Colonic mucosa (tissue), 4 donors: Measurements from ENCODE around the gene IRS4. TPM values are rescaled to one million over a fixed set of nuclear protein-coding genes. Genes with fewer than 3 reads are reported as not detected.

ENCODE experiments used
- DNase-seq: peaks from one replicate; pipeline ENCODE4 v3.0.0-alpha.2; 2020
- H3K27ac ChIP-seq: fragments of 200-600 bp; one replicate; pipeline ENCODE4 v1.8.0; 2021
- H3K27me3 ChIP-seq: fragments of 200-600 bp; one replicate; pipeline ENCODE4 v1.8.0; 2021
- H3K36me3 ChIP-seq: fragments of 200-600 bp; one replicate; pipeline ENCODE4 v1.8.0; 2021
- H3K4me1 ChIP-seq: fragments of 200-600 bp; one replicate; pipeline ENCODE4 v1.8.0; 2021; ENCODE audit warnings: mild to moderate bottlenecking
- H3K4me3 ChIP-seq: fragments of 200-600 bp; one replicate; pipeline ENCODE4 v1.8.0; 2021
- H3K9ac ChIP-seq, 2 donors: one replicate each; pipeline ENCODE4 v1.7.0; 2013; ENCODE audit warnings: control low read depth in 2 of 2, low read depth in 2 of 2, low read length in 2 of 2
- H3K9me3 ChIP-seq: fragments of 200-600 bp; one replicate; pipeline ENCODE4 v1.8.0; 2021
- intact Hi-C: fragments of 100-400 bp; cut with DNase I; formaldehyde crosslinking; loops from one replicate; pipeline ENCODE4 v1.14.1; 2022
- total RNA-seq, 2 donors: library from RNA; stranded (reverse); fragmentation: NEBNext Ultra II Directional in 1 of 2; extraction: Animal tissue kit (Norgen Biotek cat#: 25700) in 1 of 2; gene quantifications; one replicate each; pipeline ENCODE4 v1.2.1, GENCODE V29; 2021
- TF ChIP-seq, protein P1 (sequence below): fragments of 200-600 bp; IDR thresholded peaks from one replicate; pipeline ENCODE4 v1.8.0; 2022; ENCODE audit warnings: antibody characterized with exemption, mild to moderate bottlenecking
- donor health status: healthy.
- donor health status: DM: no; HTN: no; CAD: no.
- donor health status: DM: no; HTN: no; CAD: no.

Gene IRS4
- total RNA-seq, 2 donors from 2014 or later: 0.07 TPM; not detected in 1

DNA sequence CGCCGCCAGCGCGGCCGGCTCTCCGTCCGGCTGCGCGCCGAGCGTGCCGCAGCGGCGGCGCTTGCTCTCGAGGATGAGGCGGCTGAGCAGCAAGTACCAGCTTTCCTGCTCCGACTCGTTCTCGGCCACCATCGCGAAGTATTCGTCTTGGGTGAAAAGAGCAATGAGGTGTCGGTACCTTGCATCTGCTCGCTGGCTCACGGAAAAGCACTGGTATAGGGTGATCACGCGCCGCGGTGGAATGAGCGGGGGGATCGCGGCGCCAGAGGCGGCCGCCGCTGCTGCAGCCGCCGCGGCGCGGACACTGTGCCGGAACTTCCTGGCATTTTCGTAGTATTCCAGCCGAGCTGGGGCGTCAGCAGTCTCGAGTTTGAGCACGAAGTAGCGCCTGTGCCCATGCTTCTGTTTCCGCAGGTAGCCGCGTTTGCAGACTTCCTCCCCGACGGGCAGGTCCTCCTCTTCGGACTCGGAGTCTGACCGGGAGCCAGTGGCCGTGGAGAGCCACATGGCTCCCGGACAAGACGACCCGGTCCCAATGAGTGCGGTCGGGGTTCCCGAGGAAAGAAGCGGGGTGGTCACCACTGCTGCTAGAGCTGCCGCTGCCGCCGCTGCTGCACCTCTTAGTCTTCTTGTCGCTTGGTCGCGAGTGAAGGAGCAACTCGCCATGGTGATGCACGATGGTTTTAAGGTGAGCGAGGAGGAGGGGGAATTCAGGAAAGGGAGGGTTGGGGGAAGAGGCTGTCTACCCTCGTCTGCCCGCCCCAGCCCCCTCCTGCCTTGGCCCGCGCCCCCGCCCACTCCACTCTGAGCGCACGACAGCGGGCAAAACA lies 469 bp downstream of the IRS4 start:
- Histone ChIP-seq H3K27me3 (peaks cover 43% of the 10 kb centered on the region), H3K4me1 (no peaks in the 10 kb centered on the region), H3K9me3 (no peaks in the 10 kb centered on the region), H3K4me3 (peak overlapping the region; percentile 20), H3K36me3 (no peaks in the 10 kb centered on the region), H3K9ac (no peak overlapping the region), H3K27ac (no peak overlapping the region)
- intact Hi-C loops: no loop called here
- TF ChIP-seq, protein P1, sequence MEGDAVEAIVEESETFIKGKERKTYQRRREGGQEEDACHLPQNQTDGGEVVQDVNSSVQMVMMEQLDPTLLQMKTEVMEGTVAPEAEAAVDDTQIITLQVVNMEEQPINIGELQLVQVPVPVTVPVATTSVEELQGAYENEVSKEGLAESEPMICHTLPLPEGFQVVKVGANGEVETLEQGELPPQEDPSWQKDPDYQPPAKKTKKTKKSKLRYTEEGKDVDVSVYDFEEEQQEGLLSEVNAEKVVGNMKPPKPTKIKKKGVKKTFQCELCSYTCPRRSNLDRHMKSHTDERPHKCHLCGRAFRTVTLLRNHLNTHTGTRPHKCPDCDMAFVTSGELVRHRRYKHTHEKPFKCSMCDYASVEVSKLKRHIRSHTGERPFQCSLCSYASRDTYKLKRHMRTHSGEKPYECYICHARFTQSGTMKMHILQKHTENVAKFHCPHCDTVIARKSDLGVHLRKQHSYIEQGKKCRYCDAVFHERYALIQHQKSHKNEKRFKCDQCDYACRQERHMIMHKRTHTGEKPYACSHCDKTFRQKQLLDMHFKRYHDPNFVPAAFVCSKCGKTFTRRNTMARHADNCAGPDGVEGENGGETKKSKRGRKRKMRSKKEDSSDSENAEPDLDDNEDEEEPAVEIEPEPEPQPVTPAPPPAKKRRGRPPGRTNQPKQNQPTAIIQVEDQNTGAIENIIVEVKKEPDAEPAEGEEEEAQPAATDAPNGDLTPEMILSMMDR: no peak
- DNase-seq: no peak

DNA sequence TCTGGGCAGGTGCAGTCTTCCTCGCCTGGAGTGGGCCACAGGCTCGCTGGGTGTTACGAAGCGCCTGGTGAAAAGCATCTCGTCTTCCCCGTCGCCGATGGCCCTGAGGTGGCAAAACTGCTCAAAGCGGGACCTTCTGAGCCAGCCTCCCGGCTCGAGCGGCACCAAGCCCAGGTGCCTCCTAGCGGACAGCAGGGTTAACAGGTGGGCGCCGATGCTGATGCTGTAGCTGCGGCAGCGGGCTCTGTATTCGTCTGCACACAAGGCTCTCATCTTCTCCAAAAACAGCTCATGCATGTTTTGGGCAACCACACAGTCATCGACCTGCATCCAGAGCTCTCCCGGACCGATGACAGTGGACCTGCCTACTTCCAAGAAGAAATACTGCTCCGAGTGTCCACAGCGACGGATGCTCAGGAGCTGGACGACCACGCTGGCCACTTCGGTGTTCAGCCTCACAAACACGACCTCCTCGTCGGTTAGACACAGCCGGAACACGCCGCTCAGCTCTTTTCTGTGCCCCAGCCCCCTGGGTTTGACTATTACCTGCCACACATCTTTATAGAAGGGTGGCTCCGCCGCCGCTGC lies 1.2 kb downstream of the IRS4 start:
- Histone ChIP-seq H3K4me3 (no peak overlapping the region), H3K27me3 (peaks cover 43% of the 10 kb centered on the region), H3K9ac (no peak overlapping the region), H3K36me3 (no peaks in the 10 kb centered on the region), H3K27ac (no peak overlapping the region), H3K9me3 (no peaks in the 10 kb centered on the region), H3K4me1 (no peaks in the 10 kb centered on the region)
- DNase-seq: no peak
- intact Hi-C loops: no loop called here
- TF ChIP-seq, protein P1: no peak

DNA sequence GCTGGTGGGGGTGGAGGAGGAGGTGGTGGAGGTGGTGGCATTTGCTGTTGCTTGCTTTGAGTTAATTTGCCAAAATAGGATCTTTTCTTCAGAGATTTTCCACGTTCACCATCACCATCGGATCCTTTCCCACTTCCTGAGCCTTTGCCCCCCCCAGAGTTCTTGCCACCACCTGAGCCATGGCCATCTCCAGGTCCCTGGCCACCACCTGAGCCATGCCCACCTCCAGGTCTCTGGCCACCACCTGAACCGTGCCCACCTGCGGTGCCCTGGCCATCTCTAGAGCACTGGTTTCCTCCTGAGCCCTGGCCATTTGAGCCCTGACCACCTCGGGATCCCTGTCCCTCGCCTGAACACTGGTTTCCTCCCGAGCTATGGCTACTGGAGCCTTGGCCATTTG lies 1.9 kb downstream of the IRS4 start:
- intact Hi-C loops: no loop called here
- TF ChIP-seq, protein P1: no peak
- Histone ChIP-seq H3K9ac (no peak overlapping the region), H3K27ac (no peak overlapping the region), H3K4me3 (no peak overlapping the region), H3K36me3 (no peaks in the 10 kb centered on the region), H3K9me3 (no peaks in the 10 kb centered on the region), H3K4me1 (no peaks in the 10 kb centered on the region), H3K27me3 (peaks cover 43% of the 10 kb centered on the region)
- DNase-seq: no peak

DNA sequence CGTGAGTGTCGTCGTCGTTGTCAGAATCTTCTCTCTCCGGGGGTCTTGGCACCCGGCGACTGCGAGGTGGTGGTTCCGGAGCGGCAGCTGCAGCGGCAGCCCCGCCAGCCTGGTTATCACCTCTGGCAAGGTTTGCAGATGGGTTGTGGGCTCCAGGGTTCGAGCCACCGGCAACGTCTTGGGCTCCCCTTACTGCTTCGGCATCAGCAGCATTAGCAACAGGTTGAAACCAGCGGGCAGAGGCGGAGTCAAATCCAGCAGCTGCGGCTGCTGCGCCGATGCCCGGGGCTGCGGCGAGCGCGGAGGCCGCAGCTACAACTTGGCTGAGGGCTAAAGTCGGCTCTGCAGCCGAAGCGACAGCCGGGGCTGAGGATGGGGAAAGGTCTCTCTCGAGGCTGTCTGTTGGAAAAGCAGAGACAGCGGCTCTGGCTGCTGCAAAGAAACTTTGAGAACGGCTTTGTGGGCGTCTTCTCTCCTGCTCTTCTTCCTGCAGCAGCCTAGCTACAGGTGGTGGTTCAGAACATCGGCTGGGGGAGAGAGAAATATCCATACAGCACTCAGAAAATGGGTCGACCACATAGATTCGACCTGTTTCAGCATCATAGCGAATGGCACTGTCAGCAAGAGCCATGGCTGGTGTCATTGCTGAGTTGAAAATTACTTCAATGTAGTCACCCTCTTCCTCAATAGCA lies 3.6 kb downstream of the IRS4 start:
- H3K9me3 ChIP-seq: no peaks in the 10 kb centered on the region
- H3K27ac ChIP-seq: no peak overlapping the region
- H3K36me3 ChIP-seq: no peaks in the 10 kb centered on the region
- no peaks in the 10 kb centered on the region for H3K4me1 ChIP-seq
- H3K27me3 ChIP-seq: peaks cover 46% of the 10 kb centered on the region
- H3K9ac ChIP-seq: no peak overlapping the region
- intact Hi-C loops: no loop called here
- no peak for DNase-seq
- H3K4me3 ChIP-seq: no peak overlapping the region
- TF ChIP-seq, protein P1: no peak

DNA sequence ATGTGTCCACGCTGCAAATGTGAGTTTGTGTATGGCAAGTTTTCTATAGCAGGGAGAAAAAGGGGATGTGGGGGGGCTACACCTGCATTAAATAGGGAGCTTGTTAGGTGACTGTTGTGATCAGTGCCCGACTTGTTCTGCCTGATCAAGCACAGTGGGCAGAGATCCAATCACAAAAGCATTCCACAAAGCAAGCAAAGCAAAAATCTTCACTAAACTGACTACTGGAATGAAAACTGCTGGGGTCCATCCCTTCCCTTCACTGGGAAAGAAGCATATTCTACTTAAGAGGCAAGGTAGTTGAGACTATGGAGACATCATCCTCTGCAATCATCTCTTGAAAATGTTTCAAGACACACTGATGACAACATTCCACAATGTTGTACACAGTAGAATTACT lies 5.2 kb downstream of the IRS4 start:
- H3K4me3 ChIP-seq: no peak overlapping the region
- H3K27me3 ChIP-seq: peaks cover 31% of the 10 kb centered on the region
- no peaks in the 10 kb centered on the region for H3K9me3 ChIP-seq
- no peaks in the 10 kb centered on the region for H3K36me3 ChIP-seq
- TF ChIP-seq, protein P1: no peak
- no peak for DNase-seq
- no peak overlapping the region for H3K9ac ChIP-seq
- no peaks in the 10 kb centered on the region for H3K4me1 ChIP-seq
- intact Hi-C loops: no loop called here
- no peak overlapping the region for H3K27ac ChIP-seq
